GM21528 (cell line): ENCODE results near the gene PPT2.
"Not testable (repeated sequence)": the region's sequence is repeated elsewhere in the genome, so short reads cannot be mapped to it uniquely, and the experiment has no call there.

Experiments
- ATAC-seq: cut with Tn5 transposase; IDR thresholded peaks from one replicate; pipeline ENCODE4 v1.9.1; 2021; ENCODE audit warnings: mild to moderate bottlenecking, moderate library complexity; ENCODE audit not compliant: unreplicated experiment, low FRiP score

PPT2 gene

DNA sequence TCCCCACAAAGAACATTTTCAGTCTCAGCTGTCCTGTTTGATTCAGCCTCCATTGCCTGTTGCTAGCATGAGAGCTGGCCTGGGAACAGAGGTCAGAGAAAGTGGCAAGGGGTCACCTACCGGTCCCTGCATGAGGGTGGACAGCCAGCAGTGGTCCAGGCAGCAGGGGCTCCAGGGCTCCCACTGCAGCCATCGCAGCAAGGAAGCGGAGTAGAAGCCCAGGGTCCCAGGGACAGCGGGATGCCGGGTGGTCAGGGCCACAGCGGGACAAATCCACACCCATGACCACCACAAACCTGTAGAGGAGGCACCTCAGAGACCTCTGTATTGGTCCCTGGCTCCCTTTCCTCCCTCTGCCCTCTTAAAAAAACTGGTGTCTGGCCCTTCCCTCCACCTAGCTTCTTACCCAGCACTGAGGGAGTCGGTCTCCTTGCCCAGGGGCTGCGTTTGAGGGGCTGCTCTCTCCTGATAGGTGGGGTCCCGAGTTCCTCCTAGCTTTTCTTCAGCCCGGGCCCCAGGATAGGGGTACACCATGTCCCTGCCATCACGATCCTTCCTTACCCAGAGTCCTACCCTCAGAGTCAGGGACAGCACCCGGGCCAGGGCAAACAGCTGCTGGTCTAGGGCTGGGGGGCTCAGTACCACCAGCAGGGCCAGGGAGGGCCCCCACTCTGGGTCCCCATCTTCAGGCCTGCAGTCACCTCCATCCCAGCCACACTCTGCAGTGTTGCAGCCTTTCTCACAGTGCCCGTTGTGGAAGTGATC lies 47.0 kb downstream of the PPT2 start:
- no peak for ATAC-seq

DNA sequence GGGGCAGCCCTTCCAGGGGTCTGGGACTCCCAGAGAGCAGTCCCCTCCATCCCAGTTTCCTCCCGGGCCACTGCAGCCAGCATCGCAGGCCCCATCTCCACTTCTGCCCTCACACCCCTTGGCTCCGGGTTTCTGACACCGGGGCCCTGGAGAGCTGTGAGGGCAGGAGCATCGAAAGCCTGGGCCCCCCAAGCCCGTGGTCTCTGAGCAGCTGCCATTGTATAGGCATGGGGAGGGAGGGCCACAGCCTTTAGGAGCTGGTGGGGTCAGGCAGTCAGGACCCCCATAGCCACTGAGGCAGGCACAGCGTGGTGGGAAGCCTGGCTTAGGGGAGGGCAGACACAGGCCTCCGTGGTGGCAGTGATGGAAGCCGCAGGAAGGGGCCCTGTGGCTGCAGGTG lies 48.2 kb downstream of the PPT2 start:
- no peak for ATAC-seq

DNA sequence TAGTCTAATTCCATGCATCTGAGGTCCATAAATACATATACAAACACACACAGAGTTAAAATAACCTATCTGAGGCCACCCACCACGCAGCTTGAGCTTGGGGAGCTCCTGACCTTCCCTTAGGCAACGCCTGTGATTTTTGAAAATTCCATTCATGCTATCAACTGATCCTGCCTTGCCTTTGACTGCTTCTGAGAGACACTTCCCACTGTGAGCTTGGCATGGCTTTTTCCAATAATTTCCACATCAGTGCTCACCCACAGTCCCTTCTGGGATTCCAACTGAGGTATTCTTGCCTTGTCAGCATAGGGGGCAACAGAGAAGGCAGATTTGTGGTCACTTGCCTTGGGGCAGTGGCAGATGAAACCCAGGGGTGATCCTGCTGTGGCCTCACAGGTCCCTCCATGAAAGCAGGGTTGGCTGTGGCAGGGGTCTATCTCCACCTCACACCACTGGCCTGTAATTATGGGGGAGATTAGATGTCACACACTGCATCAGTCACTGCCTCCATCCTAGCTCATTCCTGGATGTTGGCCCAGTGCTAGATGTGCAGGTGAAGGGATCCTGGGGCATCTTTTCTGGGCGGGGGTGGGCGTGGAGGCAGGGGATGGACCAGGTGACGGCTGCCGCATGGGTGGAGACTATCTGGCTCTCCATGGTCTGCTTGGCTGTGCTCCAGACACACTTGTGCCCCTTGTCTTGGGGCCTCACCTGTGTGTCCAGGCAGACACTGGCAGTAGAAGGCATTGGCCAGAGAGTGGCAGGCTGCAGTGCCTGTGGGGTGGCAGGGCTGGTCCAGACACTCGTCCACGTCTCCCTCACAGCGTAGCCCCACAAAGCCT lies 49.7 kb downstream of the PPT2 start:
- no peak for ATAC-seq

DNA sequence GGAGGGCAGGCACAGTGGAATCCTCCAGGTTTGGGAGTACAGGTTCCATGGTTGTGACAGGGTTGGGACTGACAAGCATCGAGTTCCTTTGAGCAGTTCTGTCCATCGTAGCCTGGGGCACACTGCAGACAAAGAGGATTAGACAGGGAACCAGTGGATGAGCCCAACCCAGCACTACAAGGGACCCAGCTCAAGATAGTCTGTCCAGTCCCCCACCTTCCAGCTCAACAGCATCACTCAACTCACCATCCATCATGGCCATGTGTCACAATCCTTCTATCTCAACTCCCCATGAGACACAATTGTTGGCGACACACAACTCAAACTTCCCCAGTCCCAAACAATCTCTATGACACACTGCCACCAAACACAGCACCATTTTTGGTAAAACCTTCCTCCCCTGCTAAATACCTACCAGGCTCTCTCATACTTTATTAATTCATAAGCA lies 50.4 kb downstream of the PPT2 start:
- ATAC-seq = no peak

DNA sequence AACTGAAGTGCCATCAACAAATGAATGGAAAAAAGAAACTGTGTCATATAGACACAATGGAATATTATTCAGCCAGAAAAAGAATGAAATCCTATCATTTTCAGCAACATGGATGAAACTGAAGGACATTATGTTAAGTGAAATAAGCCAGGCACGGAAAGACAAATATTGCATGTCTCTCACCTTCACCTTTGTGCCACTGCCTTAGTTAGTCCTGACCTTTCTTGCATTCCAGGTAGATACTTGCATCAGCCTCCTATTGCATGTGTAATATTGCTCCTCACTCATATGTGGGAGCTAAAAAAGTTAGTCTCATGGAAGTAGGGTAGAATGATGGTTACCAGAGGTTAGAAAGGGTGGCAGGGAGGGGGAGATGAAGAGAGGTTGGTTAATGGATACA lies 55.1 kb downstream of the PPT2 start:
- ATAC-seq = no peak

DNA sequence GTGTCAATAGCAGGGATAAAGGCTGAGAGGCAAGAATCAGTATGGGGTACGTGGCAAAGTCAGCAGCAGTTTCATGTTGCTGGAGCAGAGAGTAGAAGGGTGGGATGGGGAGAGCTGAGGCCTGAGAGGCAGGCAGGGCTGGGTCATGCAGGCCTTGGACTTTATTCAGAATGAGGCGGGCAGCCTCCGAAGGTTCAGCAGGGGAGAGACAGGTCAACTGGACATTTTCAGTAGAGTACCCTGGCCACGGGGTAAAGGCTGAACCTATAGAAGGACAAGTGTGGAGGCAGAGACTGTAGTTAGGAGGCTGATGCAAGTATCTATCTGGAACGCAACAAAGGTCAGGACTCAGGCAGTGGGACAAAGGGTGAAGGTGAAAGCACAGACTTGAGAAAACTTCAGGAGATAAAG lies 56.3 kb downstream of the PPT2 start:
- ATAC-seq = no peak

DNA sequence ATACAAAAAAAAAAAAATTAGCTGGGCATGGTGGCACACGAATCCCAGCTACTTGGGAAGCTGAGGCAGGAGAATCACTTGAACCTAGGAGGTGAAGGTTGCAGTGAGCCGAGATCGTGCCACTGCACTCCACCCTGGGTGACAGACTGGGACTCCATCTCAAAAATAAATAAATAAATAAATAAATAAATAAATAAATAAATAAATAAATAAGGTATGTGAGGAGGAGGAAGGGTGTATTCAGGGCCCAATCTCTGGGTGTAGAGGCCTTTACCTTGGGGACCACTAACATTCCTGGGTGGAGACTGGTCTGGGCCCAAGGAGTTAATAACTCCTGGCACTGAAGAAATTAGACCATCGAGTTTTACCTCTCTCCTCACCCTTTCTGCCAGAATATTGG lies 57.5 kb downstream of the PPT2 start:
- not testable (repeated sequence) for ATAC-seq

DNA sequence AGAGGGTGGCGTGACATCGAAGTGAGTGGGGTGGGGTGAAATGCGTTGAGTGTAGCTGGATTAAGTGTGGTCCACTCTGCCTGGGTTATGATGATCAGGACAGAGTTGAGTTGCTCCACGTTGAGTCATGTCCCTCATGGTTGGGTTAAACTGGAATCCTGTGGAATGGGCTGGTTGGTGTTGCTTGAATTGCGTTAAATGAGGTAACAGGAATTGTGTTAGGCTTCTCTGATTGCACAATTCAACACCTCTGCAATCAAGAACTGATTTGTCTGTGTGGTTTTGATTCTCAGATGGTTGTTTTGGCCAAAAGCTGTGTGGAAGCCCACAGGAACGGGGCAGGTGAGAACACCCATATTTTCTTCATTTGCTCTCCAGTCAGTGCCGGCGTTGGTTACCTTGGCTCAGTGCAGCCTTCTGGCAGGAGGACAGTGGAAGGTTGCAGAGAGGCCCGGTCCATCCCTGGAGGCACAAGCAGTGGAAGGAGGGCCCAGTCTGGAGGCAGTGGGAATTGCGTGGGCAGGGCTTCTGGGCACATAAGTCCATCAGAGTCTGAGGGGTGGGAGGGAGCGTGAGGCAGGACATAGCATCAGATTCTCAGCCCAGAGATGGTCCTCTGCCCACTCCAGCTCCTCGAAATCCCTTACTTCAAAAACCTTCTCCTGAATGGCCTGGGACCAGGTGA lies 58.3 kb downstream of the PPT2 start:
- no peak for ATAC-seq
